HepG2 (cell line): ENCODE data around the gene EIF3A. TPM values are rescaled to one million over a fixed set of nuclear protein-coding genes. Genes with fewer than 3 reads are reported as not detected.

Source experiments
- ARNT ChIP-seq: fragments of 450-650 bp; IDR thresholded peaks from 2 replicates; pipeline ENCODE4 v1.6.1; 2017
- ASH2L ChIP-seq: fragments of 300-600, 200-600 bp; sonication (generic); IDR thresholded peaks from 2 replicates; pipeline ENCODE4 v1.7.0; 2017; ENCODE audit warnings: low read depth, mild to moderate bottlenecking, moderate library complexity, mixed read lengths, low read length; ENCODE audit not compliant: insufficient read length
- CREB3 ChIP-seq: sonication (generic); formaldehyde crosslinking; IDR thresholded peaks from 2 replicates; pipeline ENCODE4 v1.5.0; 2020; ENCODE audit warnings: missing genetic modification reagents
- GPN1 ChIP-seq: sonication (generic); formaldehyde crosslinking; IDR thresholded peaks from 2 replicates; pipeline ENCODE4 v1.5.1; 2020; ENCODE audit warnings: missing genetic modification reagents, borderline replicate concordance
- HMG20B ChIP-seq: conservative IDR thresholded peaks from 2 replicates; pipeline ENCODE4 v1.6.1; 2016; ENCODE audit warnings: missing genetic modification reagents, missing compliant biosample characterization
- HNF1A ChIP-seq, 2 experiments: sonication (generic) in 1 of 2; formaldehyde crosslinking in 1 of 2; IDR thresholded peaks; 2 replicates each; pipeline versions ENCODE4 v1.4.0 to v1.6.1; 2016 to 2020; ENCODE audit warnings: borderline replicate concordance in 1 of 2, low read depth in 1 of 2, mild to moderate bottlenecking in 1 of 2, missing genetic modification reagents in 1 of 2
- HNRNPH1 ChIP-seq: fragments of 200-400 bp; formaldehyde crosslinking; optimal IDR thresholded peaks from 2 replicates; pipeline ENCODE3; 2017; ENCODE audit warnings: mild to moderate bottlenecking, low read depth, low read length
- HNRNPK ChIP-seq: fragments of 200-400 bp; formaldehyde crosslinking; IDR thresholded peaks from 2 replicates; pipeline ENCODE4 v1.6.1; 2018; ENCODE audit warnings: low read length, low read depth, moderate library complexity, mild to moderate bottlenecking; ENCODE audit not compliant: poor library complexity, severe bottlenecking
- RBFOX2 ChIP-seq: fragments of 200-400 bp; formaldehyde crosslinking; IDR thresholded peaks from 2 replicates; pipeline ENCODE4 v1.6.1; 2017; ENCODE audit warnings: low read depth, mild to moderate bottlenecking, low read length
- REXO4 ChIP-seq: sonication (generic); formaldehyde crosslinking; IDR thresholded peaks from 2 replicates; pipeline ENCODE4 v1.8.0; 2022; ENCODE audit warnings: missing genetic modification reagents, mild to moderate bottlenecking, borderline replicate concordance
- SMYD3 ChIP-seq: sonication (generic); formaldehyde crosslinking; IDR thresholded peaks from 2 replicates; pipeline ENCODE4 v1.8.1; 2023; ENCODE audit warnings: mild to moderate bottlenecking, missing genetic modification reagents
- SNAPC5 ChIP-seq: sonication (generic); formaldehyde crosslinking; IDR thresholded peaks from 2 replicates; pipeline ENCODE4 v1.8.1; 2023; ENCODE audit warnings: mild to moderate bottlenecking, missing genetic modification reagents, borderline replicate concordance
- SNRNP70 ChIP-seq: fragments of 200-400 bp; formaldehyde crosslinking; IDR thresholded peaks from 2 replicates; pipeline ENCODE4 v1.6.1; 2017; ENCODE audit warnings: mild to moderate bottlenecking, low read depth, low read length, moderate library complexity
- SP4 ChIP-seq: sonication (generic); formaldehyde crosslinking; IDR thresholded peaks from 2 replicates; pipeline ENCODE4 v1.8.1; 2023; ENCODE audit warnings: mild to moderate bottlenecking, missing genetic modification reagents
- TFAP4 ChIP-seq: sonication (generic); IDR thresholded peaks from 2 replicates; pipeline ENCODE4 v1.6.1; 2016; ENCODE audit warnings: low read depth, borderline replicate concordance
- TRIM22 ChIP-seq: fragments of 450-650 bp; IDR thresholded peaks from 2 replicates; pipeline ENCODE4 v1.6.1; 2017
- UBTF ChIP-seq: sonication (generic); formaldehyde crosslinking; IDR thresholded peaks from 2 replicates; pipeline ENCODE4 v1.4.0; 2020; ENCODE audit warnings: mild to moderate bottlenecking, missing genetic modification reagents
- ZNF660 ChIP-seq: sonication (generic); formaldehyde crosslinking; IDR thresholded peaks from 2 replicates; pipeline ENCODE4 v1.5.1; 2020; ENCODE audit warnings: mild to moderate bottlenecking, low read depth, missing genetic modification reagents, borderline replicate concordance
- ZNF7 ChIP-seq: IDR thresholded peaks from 2 replicates; pipeline ENCODE4 v1.6.1; 2016; ENCODE audit warnings: missing biosample characterization, missing genetic modification reagents
- polyA plus RNA-seq, 8 experiments: library from polyadenylated mRNA; depleted of rRNA in 3 of 8; stranded (reverse) in 7 of 8; unstranded in 1 of 8; fragments of >200 nt; fragmentation: Illumina TruSeq in 4 of 8; extraction: Trizol in 4 of 8; gene quantifications; 2 replicates each; pipeline versions ENCODE4 v1.2.1 to v1.2.3, GENCODE V29; 2011 to 2016; ENCODE audit warnings: low read depth in 4 of 8, missing spikeins in 1 of 8, mixed read lengths in 1 of 8; ENCODE audit not compliant: insufficient read depth in 1 of 8
- total RNA-seq, 5 experiments: library from RNA; depleted of rRNA; stranded (reverse); fragments of >200 nt; fragmentation: Illumina TruSeq; extraction: Trizol; gene quantifications; 2 replicates each; pipeline ENCODE4 v1.2.3, GENCODE V29; 2016; ENCODE audit warnings: low read depth in 1 of 5

Gene EIF3A
- total and polyA plus RNA-seq, 2 of the 13 experiments (the other 11 are each of a cell fraction or from before 2014, with no cell fraction given) = 25.6 to 117 TPM

GRCh38 chr10:119080521-119081259, at the start of gene EIF3A (continued):
- TF ChIP-seq ZNF660 (CRISPR knock-in tag) = no peak
- no peak for TF ChIP-seq TRIM22
- TF ChIP-seq TFAP4 = no peak
- TF ChIP-seq ARNT = no peak
- no peak for TF ChIP-seq SP4
- TF ChIP-seq REXO4 (CRISPR knock-in tag) = no peak
- TF ChIP-seq ZNF7 = no peak
- TF ChIP-seq HNRNPH1 = no peak
- peak; percentile 99 for TF ChIP-seq RBFOX2
- TF ChIP-seq CREB3 = peak; percentile 61; the same call in 1 of the 2 replicates
- no peak for TF ChIP-seq GPN1 (CRISPR knock-in tag)
- peak; percentile 41 for TF ChIP-seq HNRNPK
- TF ChIP-seq HNF1A (IDR thresholded peaks at IDR 0.05; ENCODE audit: low read depth) = no peak
- TF ChIP-seq HNF1A (CRISPR knock-in tag; IDR thresholded peaks at IDR 0.05; ENCODE audit: borderline replicate concordance) = peak; percentile 44; the same call in 1 of the 2 replicates
- TF ChIP-seq HMG20B (CRISPR knock-in tag) = no peak
- no peak for TF ChIP-seq SMYD3 (CRISPR knock-in tag)
- TF ChIP-seq SNRNP70 = no peak
- TF ChIP-seq SNAPC5 (CRISPR knock-in tag) = no peak
- TF ChIP-seq UBTF = peak; percentile 80; the same call in 1 of the 2 replicates
- peak; percentile 86 for TF ChIP-seq ASH2L
